H1 (cell line): ENCODE data around the gene CD7. TPM values are rescaled to one million over a fixed set of nuclear protein-coding genes. Genes with fewer than 3 reads are reported as not detected.

ENCODE experiments used
- CTCF ChIA-PET: fragments of 300-600 bp; sonication (Branson Sonifier 250); formaldehyde crosslinking; loops from one replicate; lab custom pipeline; 2021; ENCODE audit not compliant: partially characterized antibody; lab: Charles Lee
- POLR2A ChIA-PET: fragments of 300-600 bp; sonication (Branson Sonifier 250); formaldehyde crosslinking; loops from one replicate; lab custom pipeline; 2021; ENCODE audit warnings: inconsistent platforms; ENCODE audit not compliant: partially characterized antibody; lab: Charles Lee
- DNase-seq, 2 experiments: peaks; one replicate each; pipeline versions ENCODE4 v3.0.0 to v3.0.0-alpha.2; 2010 to 2022; ENCODE audit warnings: low spot score in 2 of 2, low read depth in 1 of 2, mixed read lengths in 1 of 2
- FAIRE-seq: peaks from 2 replicates; lab custom pipeline; 2011; peaks lifted over from hg19 to GRCh38; lab: Jason Lieb, UNC
- H2AFZ ChIP-seq: 2 replicates; pipeline ENCODE4 v1.8.1; 2012; ENCODE audit warnings: low read length, inconsistent platforms
- H2AK5ac ChIP-seq: 2 replicates; pipeline ENCODE4 v1.6.1; 2013; ENCODE audit warnings: low read depth, low read length
- H2BK120ac ChIP-seq: replicated peaks from 2 replicates; pipeline ENCODE3; 2013; ENCODE audit warnings: low read depth, low read length, inconsistent platforms
- H2BK12ac ChIP-seq: 2 replicates; pipeline ENCODE4 v1.6.1; 2013; ENCODE audit warnings: low read depth, low read length
- H2BK15ac ChIP-seq: 2 replicates; pipeline ENCODE4 v1.6.1; 2013; ENCODE audit warnings: low read length
- H2BK20ac ChIP-seq: 2 replicates; pipeline ENCODE4 v1.6.1; 2013; ENCODE audit warnings: low read length
- H2BK5ac ChIP-seq: 2 replicates; pipeline ENCODE4 v1.6.1; 2013; ENCODE audit warnings: low read depth, low read length
- H3K14ac ChIP-seq: 2 replicates; pipeline ENCODE4 v1.6.1; 2013; ENCODE audit warnings: inconsistent platforms; ENCODE audit not compliant: insufficient read length
- H3K18ac ChIP-seq: 2 replicates; pipeline ENCODE4 v1.6.1; 2013; ENCODE audit warnings: low read length; ENCODE audit errors: extremely low read depth
- H3K23ac ChIP-seq: 2 replicates; pipeline ENCODE4 v1.6.1; 2013; ENCODE audit warnings: inconsistent platforms; ENCODE audit not compliant: insufficient read length
- H3K23me2 ChIP-seq: 2 replicates; pipeline ENCODE4 v1.6.1; 2013; ENCODE audit warnings: low read depth, low read length
- H3K27ac ChIP-seq: 2 replicates; pipeline ENCODE4 v1.6.1; 2011; ENCODE audit warnings: low read depth, low read length, inconsistent platforms
- H3K27me3 ChIP-seq, 4 experiments: replicated peaks in 1 of 4; 1 replicate in 1 of 4; 2 replicates in 3 of 4; pipeline versions ENCODE4 v1.6.1 to v1.8.1; 2011 to 2013; ENCODE audit warnings: low read length in 3 of 4, mild to moderate bottlenecking in 3 of 4, inconsistent platforms in 2 of 4, mixed read lengths in 2 of 4, moderate library complexity in 1 of 4; ENCODE audit not compliant: control insufficient read depth in 3 of 4, insufficient read depth in 3 of 4; ENCODE audit errors: extremely low read depth in 1 of 4
- H3K36me3 ChIP-seq, 4 experiments: 2 replicates each; pipeline versions ENCODE4 v1.6.1 to v1.8.1; 2011 to 2013; ENCODE audit warnings: mild to moderate bottlenecking in 4 of 4, low read length in 3 of 4, moderate library complexity in 2 of 4, control low read depth in 1 of 4, inconsistent platforms in 1 of 4; ENCODE audit not compliant: insufficient read depth in 4 of 4, control insufficient read depth in 2 of 4
- H3K4ac ChIP-seq: replicated peaks from 2 replicates; pipeline ENCODE3; 2013; ENCODE audit warnings: low read length, low read depth, mixed read lengths, inconsistent platforms; ENCODE audit not compliant: insufficient read length
- H3K4me1 ChIP-seq, 4 experiments: replicated peaks in 1 of 4; 1 replicate in 1 of 4; 2 replicates in 3 of 4; pipeline versions ENCODE4 v1.6.1 to v1.8.1; 2011 to 2013; ENCODE audit warnings: low read length in 3 of 4, inconsistent platforms in 2 of 4, mixed read lengths in 1 of 4; ENCODE audit not compliant: insufficient read depth in 4 of 4, control insufficient read depth in 3 of 4
- H3K4me2 ChIP-seq, 2 experiments: 2 replicates each; pipeline versions ENCODE4 v1.6.1 to v1.8.1; 2011 to 2013; ENCODE audit warnings: low read depth in 2 of 2, low read length in 2 of 2, control low read depth in 1 of 2, inconsistent platforms in 1 of 2, mild to moderate bottlenecking in 1 of 2; ENCODE audit not compliant: insufficient read depth in 1 of 2
- H3K4me3 ChIP-seq, 4 experiments: fragments of 200-600, 300-600 bp in 1 of 4; sonication (generic), shearing (Covaris generic), sonication (Bioruptor Twin) in 1 of 4; 2 replicates each; pipeline versions ENCODE4 v1.5.1 to v1.8.1; 2011 to 2016; ENCODE audit warnings: low read length in 4 of 4, low read depth in 3 of 4, control low read depth in 2 of 4, inconsistent platforms in 2 of 4, mild to moderate bottlenecking in 2 of 4, mixed read lengths in 1 of 4, moderate library complexity in 1 of 4; ENCODE audit not compliant: insufficient read depth in 2 of 4; ENCODE audit errors: extremely low read depth in 1 of 4
- H3K56ac ChIP-seq: replicated peaks from 2 replicates; pipeline ENCODE3; 2013; ENCODE audit warnings: low read depth, mild to moderate bottlenecking, mixed read lengths, low read length, inconsistent platforms; ENCODE audit not compliant: insufficient read length
- H3K79me1 ChIP-seq: 2 replicates; pipeline ENCODE4 v1.6.1; 2013; ENCODE audit warnings: low read depth, low read length, control low read depth
- H3K79me2 ChIP-seq, 2 experiments: 2 replicates each; pipeline versions ENCODE4 v1.6.1 to v1.8.1; 2012 to 2013; ENCODE audit warnings: low read length in 2 of 2, mild to moderate bottlenecking in 2 of 2, inconsistent platforms in 1 of 2; ENCODE audit not compliant: insufficient read depth in 2 of 2, control insufficient read depth in 1 of 2
- H3K9ac ChIP-seq, 4 experiments: replicated peaks in 1 of 4; 1 replicate in 1 of 4; 2 replicates in 3 of 4; pipeline versions ENCODE4 v1.6.1 to v1.8.1; 2011 to 2013; ENCODE audit warnings: low read depth in 3 of 4, low read length in 3 of 4, control low read depth in 2 of 4, mild to moderate bottlenecking in 2 of 4, moderate library complexity in 2 of 4, inconsistent platforms in 1 of 4; ENCODE audit errors: extremely low read depth in 1 of 4
- H3K9me3 ChIP-seq, 2 experiments: 2 replicates each; pipeline versions ENCODE4 v1.6.1 to v1.8.1; 2012 to 2013; ENCODE audit warnings: mild to moderate bottlenecking in 2 of 2, moderate library complexity in 2 of 2, control low read depth in 1 of 2, inconsistent platforms in 1 of 2, low read depth in 1 of 2, low read length in 1 of 2, mixed read lengths in 1 of 2; ENCODE audit not compliant: insufficient read depth in 2 of 2
- H4K20me1 ChIP-seq, 2 experiments: replicated peaks in 1 of 2; 2 replicates each; pipeline versions ENCODE3 to v1.8.1; 2011 to 2013; ENCODE audit warnings: inconsistent platforms in 2 of 2, low read length in 2 of 2, mild to moderate bottlenecking in 1 of 2; ENCODE audit not compliant: insufficient read depth in 2 of 2, control insufficient read depth in 1 of 2
- H4K5ac ChIP-seq: 2 replicates; pipeline ENCODE4 v1.6.1; 2013; ENCODE audit warnings: low read length, low read depth, mixed read lengths, inconsistent platforms; ENCODE audit not compliant: insufficient read length
- H4K8ac ChIP-seq: 2 replicates; pipeline ENCODE4 v1.8.0; 2013; ENCODE audit warnings: mild to moderate bottlenecking, moderate library complexity, low read length, inconsistent platforms; ENCODE audit not compliant: insufficient read depth; ENCODE audit errors: extremely low read depth
- H4K91ac ChIP-seq: replicated peaks from 2 replicates; pipeline ENCODE3; 2013; ENCODE audit warnings: low read length, mixed read lengths, inconsistent platforms; ENCODE audit not compliant: insufficient read length
- CHD1 ChIP-seq: IDR thresholded peaks from 2 replicates; pipeline ENCODE4 v1.6.1; 2012; ENCODE audit warnings: low read depth, low read length, improper control_type of control experiment
- E2F6 ChIP-seq: IDR thresholded peaks from 2 replicates; pipeline ENCODE4 v1.6.1; 2012; ENCODE audit warnings: inconsistent platforms
- EP300 ChIP-seq, 2 experiments: IDR thresholded peaks; 1 replicate in 1 of 2; 2 replicates in 1 of 2; pipeline ENCODE4 v1.6.1; 2011 to 2012; ENCODE audit warnings: low read depth in 2 of 2, low read length in 2 of 2, mild to moderate bottlenecking in 2 of 2, borderline replicate concordance in 1 of 2, inconsistent platforms in 1 of 2, moderate library complexity in 1 of 2
- KDM1A ChIP-seq: fragments of 200-600, 300-600 bp; sonication (generic); IDR thresholded peaks from 2 replicates; pipeline ENCODE4 v1.7.1; 2016; ENCODE audit warnings: mild to moderate bottlenecking, low read length, borderline replicate concordance
- MAX ChIP-seq: IDR thresholded peaks from 2 replicates; pipeline ENCODE4 v1.6.1; 2012; ENCODE audit warnings: inconsistent platforms
- POLR2AphosphoS5 ChIP-seq: IDR thresholded peaks from 2 replicates; pipeline ENCODE4 v1.6.1; 2011; ENCODE audit warnings: low read depth, low read length
- POU5F1 ChIP-seq: IDR thresholded peaks from 2 replicates; pipeline ENCODE4 v1.6.1; 2011; ENCODE audit warnings: low read depth, mild to moderate bottlenecking, low read length, moderate library complexity
- RAD21 ChIP-seq, 2 experiments: IDR thresholded peaks in 1 of 2; conservative IDR thresholded peaks in 1 of 2; 2 replicates each; pipeline ENCODE4 v1.6.1; 2011; ENCODE audit warnings: low read depth in 2 of 2, low read length in 2 of 2, improper control_type of control experiment in 1 of 2, inconsistent platforms in 1 of 2, mild to moderate bottlenecking in 1 of 2, moderate library complexity in 1 of 2
- RXRA ChIP-seq: IDR thresholded peaks from 2 replicates; pipeline ENCODE4 v1.6.1; 2011; ENCODE audit warnings: low read depth, mild to moderate bottlenecking, low read length, moderate library complexity; ENCODE audit not compliant: insufficient read depth
- SIN3A ChIP-seq, 2 experiments: IDR thresholded peaks in 1 of 2; conservative IDR thresholded peaks in 1 of 2; 2 replicates each; pipeline ENCODE4 v1.6.1; 2011 to 2012; ENCODE audit warnings: low read length in 2 of 2, improper control_type of control experiment in 1 of 2, low read depth in 1 of 2, mild to moderate bottlenecking in 1 of 2
- SP4 ChIP-seq: IDR thresholded peaks from 2 replicates; pipeline ENCODE4 v1.6.1; 2012; ENCODE audit warnings: low read length, inconsistent platforms
- WGBS, 2 experiments: shearing (Covaris generic) in 1 of 2; methylation state at CpG; one replicate each; pipeline versions ENCODE4 v1.1.6 to v1.1.7; 2013 to 2015; ENCODE audit warnings: low lambda C conversion rate in 2 of 2, mixed read lengths in 2 of 2, inconsistent platforms in 1 of 2, low coverage in 1 of 2, missing lambda C conversion rate in 1 of 2; ENCODE audit not compliant: insufficient replicate concordance in 2 of 2, insufficient coverage in 1 of 2, insufficient read length in 1 of 2; ENCODE audit errors: extremely low coverage in 1 of 2, missing lambda C conversion rate in 1 of 2; 5-methylcytosine and 5-hydroxymethylcytosine counted together
- polyA plus RNA-seq, 7 experiments: library from polyadenylated mRNA; depleted of rRNA in 3 of 7; stranded (reverse) in 5 of 7; unstranded in 2 of 7; fragments of >200 nt in 5 of 7; fragments of 200-250 nt in 2 of 7; gene quantifications; 1 replicate in 5 of 7; 2 replicates in 1 of 7; 4 replicates in 1 of 7; pipeline versions ENCODE4 v1.2.1 to v1.2.3, GENCODE V29; 2011 to 2013; ENCODE audit warnings: missing spikeins in 2 of 7, mixed read lengths in 2 of 7
- total RNA-seq: library from RNA; stranded (reverse); fragmentation: NEBNext Ultra II Directional; extraction: Animal tissue kit (Norgen Biotek cat#: 25700); gene quantifications from 2 replicates; pipeline ENCODE4 v1.2.1, GENCODE V29; 2021

The CD7 gene
- total and polyA plus RNA-seq, 2 of the 8 experiments (the other 6 are each of a cell fraction or from before 2014, with no cell fraction given): 0.83 to 0.86 TPM

GRCh38 chr17:82278786-82279391 lies 38.5 kb downstream of the CD7 start:
- Histone ChIP-seq H3K23ac (no peak overlapping the region), H3K4me3 (no peak overlapping the region), H3K27me3 (peaks cover 0 to 5% (median 4%) of the 10 kb centered on the region in 4 experiments; a peak in 3 of 7 replicates), H4K8ac (no peak overlapping the region), H3K4me1 (peaks cover 0 to 15% (median 5%) of the 10 kb centered on the region in 4 experiments; a peak in 6 of 7 replicates), H3K79me1 (no peaks in the 10 kb centered on the region; the same call in 1 of the 2 replicates), H2BK12ac (no peak overlapping the region), H2AFZ (no peak overlapping the region), H2BK20ac (no peak overlapping the region), H3K14ac (no peak overlapping the region), H3K4ac (no peak overlapping the region), H3K23me2 (no peaks in the 10 kb centered on the region; the same call in 1 of the 2 replicates), H4K5ac (no peak overlapping the region), H3K79me2 (no peaks in the 10 kb centered on the region), H2BK15ac (no peak overlapping the region), H4K20me1 (peaks cover 0 to 11% of the 10 kb centered on the region in 2 experiments), H3K4me2 (peak overlapping the region in 1 of 2 experiments; percentile 12; a peak in 1 of 4 replicates), H2BK120ac (peak overlapping the region; percentile 81), H2BK5ac (0 out of 2 replicates have a peak overlapping the region, but pooled peaks have one; percentile 66), H3K36me3 (no peaks in the 10 kb centered on the region; a peak in 1 of 8 replicates), H3K9me3 (no peaks in the 10 kb centered on the region), H3K9ac (no peak overlapping the region), H3K56ac (no peak overlapping the region), H3K27ac (no peak overlapping the region), H4K91ac (no peak overlapping the region), H3K18ac (no peak overlapping the region), H2AK5ac (no peak overlapping the region)
- ChIA-PET CTCF (interaction anchor here (0.7 to 1.0 kb wide), 2 partner anchors 22 to 24 kb away, joined by 3 read pairs; no protein-coding TSS in a partner anchor), POLR2A (no interaction called here)
- TF ChIP-seq RAD21 (IDR thresholded peaks at IDR 0.05 in 1 of 2, conservative IDR thresholded peaks at IDR 0.05 in 1 of 2; ENCODE audit: low read depth in 2 of 2, low read length in 2 of 2) (no peak), KDM1A (no peak), EP300 (IDR thresholded peaks at IDR 0.05; ENCODE audit: borderline replicate concordance in 1 of 2, low read depth in 2 of 2, low read length in 2 of 2) (no peak), SIN3A (conservative IDR thresholded peaks at IDR 0.05 in 1 of 2, IDR thresholded peaks at IDR 0.05 in 1 of 2; ENCODE audit: low read depth in 1 of 2, low read length in 2 of 2) (no peak), POLR2AphosphoS5 (no peak), MAX (peak; percentile 89), CHD1 (no peak), E2F6 (peak; percentile 74), SP4 (no peak), RXRA (no peak), POU5F1 (no peak)
- FAIRE-seq (no peak), DNase-seq (no peak)
- WGBS, 2 experiments: 75% methylated on average over 16 of the region's 16 CpGs; no CpG with 5 or more reads in 1 of the 2 experiments
